Muscle layer of colon (tissue), 2 donors: ENCODE measurements around the gene NUDT15.
A peak's percentile ranks its signal among the peaks of the same experiment; 100 is the strongest.

Experiments used
- H3K27ac ChIP-seq: one replicate; pipeline ENCODE4 v1.7.0; 2013; ENCODE audit warnings: low read depth, mild to moderate bottlenecking, low read length, moderate library complexity
- H3K27me3 ChIP-seq, 2 donors: one replicate each; pipeline ENCODE4 v1.7.0; 2013; ENCODE audit warnings: low read length in 2 of 2, mild to moderate bottlenecking in 2 of 2; ENCODE audit not compliant: insufficient read depth in 2 of 2, control insufficient read depth in 1 of 2
- H3K36me3 ChIP-seq: one replicate; pipeline ENCODE4 v1.7.0; 2013; ENCODE audit warnings: mild to moderate bottlenecking, low read length; ENCODE audit not compliant: insufficient read depth
- H3K4me1 ChIP-seq: one replicate; pipeline ENCODE4 v1.7.0; 2013; ENCODE audit warnings: mild to moderate bottlenecking, low read length; ENCODE audit not compliant: insufficient read depth
- H3K4me3 ChIP-seq, 2 donors: one replicate each; pipeline ENCODE4 v1.7.0; 2013; ENCODE audit warnings: low read length in 2 of 2, low read depth in 1 of 2, mild to moderate bottlenecking in 1 of 2, moderate library complexity in 1 of 2
- H3K9ac ChIP-seq: one replicate; pipeline ENCODE4 v1.7.0; 2013; ENCODE audit warnings: low read length
- H3K9me3 ChIP-seq: one replicate; pipeline ENCODE4 v1.7.0; 2013; ENCODE audit warnings: mild to moderate bottlenecking, low read length
- donor health status: abdominal sarcoma.
- donor health status: Adenocarcinoma of cecum.

The NUDT15 gene

DNA sequence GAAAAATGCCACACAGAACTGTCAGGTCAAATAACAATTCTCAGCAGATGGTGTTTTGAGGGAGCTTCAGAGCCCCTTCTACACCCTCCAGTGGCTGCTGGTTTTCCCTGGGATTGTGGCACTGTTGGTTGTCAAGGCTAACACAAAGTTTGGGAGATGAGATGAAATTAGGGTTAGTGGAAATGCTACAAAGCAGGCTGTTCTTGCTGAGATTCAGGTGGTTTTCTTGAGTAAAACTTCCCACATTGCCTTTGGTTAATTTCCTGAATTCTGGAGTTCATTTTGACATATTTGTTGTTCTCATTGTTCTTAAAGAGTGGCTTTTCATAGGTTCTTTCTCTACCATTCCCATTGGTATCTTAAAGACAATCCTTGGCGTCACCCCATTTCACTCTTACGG, 35.3 kb downstream of the NUDT15 start:
- H3K9ac ChIP-seq = no peak overlapping the region
- H3K9me3 ChIP-seq = peaks cover 10% of the 10 kb centered on the region
- no peak overlapping the region for H3K4me3 ChIP-seq
- no peaks in the 10 kb centered on the region for H3K27me3 ChIP-seq
- peaks cover 70% of the 10 kb centered on the region for H3K36me3 ChIP-seq
- H3K4me1 ChIP-seq = no peaks in the 10 kb centered on the region
- no peak overlapping the region for H3K27ac ChIP-seq

DNA sequence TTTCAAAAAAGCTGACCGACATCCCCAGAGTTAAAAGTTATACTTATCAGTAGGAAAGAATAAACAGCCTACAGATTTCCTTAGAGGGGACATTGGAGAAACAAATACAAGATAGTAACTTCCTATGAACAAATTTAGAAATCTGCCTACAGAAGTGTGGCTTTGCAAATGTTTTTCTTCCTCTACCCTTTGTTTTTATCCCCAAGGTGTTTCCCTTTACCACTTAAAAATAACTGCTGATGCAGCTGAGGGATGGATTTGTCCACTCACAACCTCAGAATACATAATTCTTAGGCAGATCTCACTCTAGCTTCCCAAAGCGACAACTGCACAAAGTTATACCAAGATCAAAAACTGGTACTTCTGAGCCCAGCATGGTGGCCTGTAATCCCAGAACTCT, 36.5 kb downstream of the NUDT15 start:
- no peak overlapping the region for H3K9ac ChIP-seq
- peaks cover 10% of the 10 kb centered on the region for H3K9me3 ChIP-seq
- H3K36me3 ChIP-seq = peaks cover 69% of the 10 kb centered on the region

DNA sequence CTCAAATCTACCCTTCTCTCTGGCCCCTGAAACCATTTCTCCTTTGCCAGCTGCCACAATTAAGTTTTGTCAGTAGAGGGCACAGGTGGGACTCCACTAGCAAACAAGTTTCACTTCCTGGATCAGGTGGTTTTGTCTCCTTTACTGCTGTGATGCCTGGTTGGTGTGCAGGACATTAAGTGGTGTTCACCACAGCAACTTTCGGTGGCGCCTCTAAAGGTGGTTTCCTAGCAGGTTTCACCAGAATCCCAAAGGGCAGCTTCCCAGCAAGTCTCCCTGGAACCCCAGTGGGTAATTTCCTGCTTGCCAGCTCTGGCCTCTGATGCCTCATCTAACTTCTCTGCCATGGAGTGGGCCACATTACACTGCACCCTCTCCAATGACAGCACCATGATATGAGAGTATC, 40.7 kb downstream of the NUDT15 start:
- peaks cover 80% of the 10 kb centered on the region for H3K36me3 ChIP-seq
- no peaks in the 10 kb centered on the region for H3K4me1 ChIP-seq
- H3K27ac ChIP-seq = no peak overlapping the region
- H3K4me3 ChIP-seq = no peak overlapping the region
- H3K9me3 ChIP-seq = no peaks in the 10 kb centered on the region
- no peak overlapping the region for H3K9ac ChIP-seq
- no peaks in the 10 kb centered on the region for H3K27me3 ChIP-seq

More for the DNA sequence above, 36.5 kb downstream of the NUDT15 start:
- Histone ChIP-seq H3K4me1 (no peaks in the 10 kb centered on the region), H3K27me3 (no peaks in the 10 kb centered on the region), H3K4me3 (no peak overlapping the region), H3K27ac (no peak overlapping the region)

DNA sequence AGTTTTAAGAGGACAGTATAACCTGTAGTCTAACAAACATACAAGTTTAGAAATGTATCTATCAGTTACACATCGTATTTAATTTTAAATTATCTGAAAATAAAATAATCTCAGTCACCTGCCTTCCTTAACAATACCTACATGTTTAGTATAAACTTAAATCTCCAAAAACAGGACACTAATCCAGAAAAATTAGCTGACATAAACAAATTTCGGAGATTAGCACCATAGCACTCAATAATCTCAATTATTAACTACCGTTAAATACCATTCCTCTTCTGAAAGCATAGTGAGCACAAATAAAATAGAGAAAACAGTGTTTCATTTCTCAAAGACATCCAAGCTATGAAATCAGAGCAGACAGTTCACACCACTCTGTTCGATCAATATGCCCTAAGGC, 44.2 kb downstream of the NUDT15 start:
- H3K9ac ChIP-seq = no peak overlapping the region
- H3K4me3 ChIP-seq = no peak overlapping the region
- H3K36me3 ChIP-seq = peaks cover 65% of the 10 kb centered on the region
- H3K27me3 ChIP-seq = no peaks in the 10 kb centered on the region
- no peak overlapping the region for H3K27ac ChIP-seq
- H3K9me3 ChIP-seq = no peaks in the 10 kb centered on the region
- H3K4me1 ChIP-seq = no peaks in the 10 kb centered on the region

DNA sequence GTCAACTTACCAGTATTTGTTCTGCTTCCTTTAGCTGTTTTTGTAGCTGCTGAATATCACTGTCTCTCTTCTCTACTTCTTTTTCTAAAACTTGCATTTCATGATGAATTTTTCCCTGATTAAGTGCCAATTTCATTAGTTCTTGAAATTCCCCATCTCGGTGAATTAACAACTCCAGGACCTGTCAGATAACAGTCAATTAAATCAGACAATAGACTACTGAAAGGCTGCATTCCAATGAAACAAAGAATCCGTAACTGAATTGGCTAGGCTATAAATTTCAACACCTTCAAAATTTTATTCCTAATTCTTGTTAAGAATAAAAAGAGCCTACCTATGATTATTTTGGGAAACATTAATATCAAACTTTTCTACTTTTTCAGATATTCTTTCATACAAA, 48.7 kb downstream of the NUDT15 start:
- H3K36me3 ChIP-seq = peaks cover 33% of the 10 kb centered on the region
- H3K4me3 ChIP-seq = no peak overlapping the region
- no peaks in the 10 kb centered on the region for H3K27me3 ChIP-seq
- H3K9ac ChIP-seq = no peak overlapping the region
- peaks cover 2% of the 10 kb centered on the region for H3K4me1 ChIP-seq
- H3K9me3 ChIP-seq = no peaks in the 10 kb centered on the region
- H3K27ac ChIP-seq = no peak overlapping the region

DNA sequence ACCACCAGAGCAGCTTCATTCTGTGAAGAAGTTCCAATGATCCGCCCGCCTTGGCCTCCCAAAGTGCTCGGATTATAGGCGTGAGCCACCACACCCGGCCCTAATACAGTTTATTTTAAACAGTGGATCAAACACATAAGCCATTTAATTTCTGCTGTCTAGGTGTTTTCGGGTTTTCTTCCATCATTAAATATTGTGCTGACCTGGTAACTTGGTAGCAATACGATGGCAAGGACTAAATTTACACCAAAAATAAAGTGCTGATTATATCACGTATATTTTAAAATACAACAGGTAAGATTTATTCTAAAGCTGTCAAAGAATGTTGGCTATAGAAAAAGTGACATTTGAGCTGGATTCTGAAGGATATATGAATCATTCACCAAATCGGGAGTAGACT, 56.1 kb downstream of the NUDT15 start:
- Histone ChIP-seq H3K27ac (no peak overlapping the region), H3K36me3 (no peaks in the 10 kb centered on the region), H3K4me3 (peak overlapping the region; percentile 99), H3K27me3 (no peaks in the 10 kb centered on the region), H3K4me1 (peaks cover 29% of the 10 kb centered on the region), H3K9me3 (no peaks in the 10 kb centered on the region), H3K9ac (peak overlapping the region; percentile 91)

DNA sequence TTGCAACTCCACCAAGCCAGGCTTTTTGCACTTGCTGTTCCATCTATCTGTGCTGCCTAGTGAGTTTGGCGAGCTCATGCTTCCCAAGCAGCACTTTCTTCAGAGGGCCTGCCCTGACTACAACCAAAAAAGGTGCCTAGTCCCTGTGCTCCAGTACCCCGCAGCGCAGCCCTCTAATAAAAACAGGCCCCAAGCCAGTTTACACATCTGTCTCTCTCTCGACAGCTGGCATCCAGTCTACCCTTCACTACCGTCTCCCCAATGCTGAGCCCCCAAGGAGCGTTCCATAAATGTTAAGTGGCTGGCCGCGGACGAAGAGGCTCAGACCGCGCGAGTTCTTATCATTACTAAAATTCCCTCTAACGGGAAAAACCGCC, 56.9 kb downstream of the NUDT15 start:
- H3K4me1 ChIP-seq = peaks cover 29% of the 10 kb centered on the region
- peak overlapping the region; percentile 85 for H3K27ac ChIP-seq
- H3K36me3 ChIP-seq = no peaks in the 10 kb centered on the region
- peak overlapping the region; percentile 99 for H3K4me3 ChIP-seq
- no peaks in the 10 kb centered on the region for H3K9me3 ChIP-seq
- H3K9ac ChIP-seq = peak overlapping the region; percentile 91
- H3K27me3 ChIP-seq = no peaks in the 10 kb centered on the region

DNA sequence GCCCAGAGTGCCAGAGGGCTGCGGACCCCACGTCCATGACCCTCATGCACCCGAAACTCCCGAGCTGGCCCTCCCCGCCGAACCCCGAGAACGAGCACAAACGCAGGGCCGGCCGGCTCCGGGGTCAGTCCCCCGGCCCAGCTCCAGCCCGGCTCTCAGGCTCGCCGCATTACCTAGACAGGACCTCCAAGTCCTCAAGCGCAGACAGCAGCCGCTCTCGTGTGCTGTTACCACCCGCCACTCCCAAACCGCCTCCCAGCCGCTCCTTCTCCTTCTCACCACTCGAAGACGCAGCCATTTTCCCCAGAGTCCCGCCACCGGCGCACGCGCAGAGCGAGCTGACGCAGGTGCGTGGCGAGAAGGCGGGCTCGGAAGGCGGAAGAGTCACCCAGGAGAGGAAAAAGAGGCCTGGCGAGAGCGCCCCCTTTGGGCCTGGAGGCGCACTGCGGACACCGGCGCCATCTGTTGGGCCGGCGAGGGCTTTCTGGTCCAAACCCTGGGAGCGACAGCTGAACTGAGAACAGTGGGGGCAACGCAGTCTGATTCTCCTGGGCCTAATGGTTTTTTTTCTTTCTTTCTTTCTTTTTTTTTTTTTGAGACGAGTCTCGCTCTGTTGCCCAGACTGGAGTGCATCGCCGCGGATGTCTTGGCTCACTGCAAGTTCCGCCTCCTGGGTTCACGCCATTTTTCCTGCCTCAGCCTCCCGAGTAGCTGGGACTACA, 57.4 kb downstream of the NUDT15 start, which contains the start of gene MED4:
MED4 (minus strand) TSS at position 324 of the 722 bp plus-strand sequence; CDS start at position 298, 26 bp downstream.
- Histone ChIP-seq H3K4me3 (peak within 1 kb of the TSS; percentile 99), H3K9ac (peak within 1 kb of the TSS; percentile 91), H3K36me3 (no peaks in the 10 kb centered on the region), H3K9me3 (no peaks in the 10 kb centered on the region), H3K27ac (peak within 1 kb of the TSS; percentile 85), H3K27me3 (no peaks in the 10 kb centered on the region), H3K4me1 (peaks cover 29% of the 10 kb centered on the region)

DNA sequence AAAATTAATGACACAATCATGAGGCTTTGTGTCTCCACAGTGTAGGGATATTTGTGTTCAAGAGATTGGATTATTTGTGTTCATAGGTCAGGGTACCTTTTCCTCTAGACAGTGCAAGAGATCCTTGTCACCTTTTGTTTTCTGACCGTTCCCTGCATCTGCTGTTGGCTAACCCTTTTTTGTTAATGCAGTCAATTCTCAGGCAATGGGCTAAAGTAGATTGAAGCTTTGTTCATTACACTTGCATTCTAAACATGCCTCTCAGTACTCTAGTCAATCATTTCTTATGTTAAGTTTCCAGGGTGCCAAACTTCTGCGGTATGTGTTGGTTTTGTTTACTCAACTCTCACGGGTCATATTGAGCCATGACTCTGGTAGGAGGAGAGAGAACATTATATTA, 59.1 kb downstream of the NUDT15 start:
- H3K27me3 ChIP-seq = no peaks in the 10 kb centered on the region
- no peak overlapping the region for H3K27ac ChIP-seq
- H3K9me3 ChIP-seq = no peaks in the 10 kb centered on the region
- no peak overlapping the region for H3K9ac ChIP-seq
- H3K4me1 ChIP-seq = peaks cover 23% of the 10 kb centered on the region
- no peak overlapping the region for H3K4me3 ChIP-seq
- H3K36me3 ChIP-seq = no peaks in the 10 kb centered on the region
